Activated T-helper 1 cell treated with anti-CD3 and anti-CD28 coated beads, Interleukin-12 subunit alpha, Interleukin-12 subunit beta, Interleukin-2, Interleukin-4 antibody, amounts not matched to agents 30 ng/mL and 10 ng/mL and 1 ng/mL, durations not matched to agents 14 hours and 24 hours and 36 hours (primary cell): ENCODE measurements around the gene PLEKHG4B. TPM values are rescaled to one million over a fixed set of nuclear protein-coding genes. Genes with fewer than 3 reads are reported as not detected.
"Not testable (repeated sequence)": the region's sequence is repeated elsewhere in the genome, so short reads cannot be mapped to it uniquely, and the experiment has no call there.

ENCODE experiments used
- DNase-seq: peaks from one replicate; pipeline ENCODE4 v3.0.0; 2021; ENCODE audit warnings: low spot score
- H3K27ac Mint-ChIP-seq: one replicate; pipeline ENCODE4 v1.8.0; 2021; ENCODE audit warnings: mild to moderate bottlenecking, mixed read lengths
- H3K27me3 Mint-ChIP-seq: one replicate; pipeline ENCODE4 v1.8.0; 2022; ENCODE audit warnings: mild to moderate bottlenecking, moderate library complexity, mixed read lengths; ENCODE audit not compliant: insufficient read depth
- H3K36me3 Mint-ChIP-seq: one replicate; pipeline ENCODE4 v1.8.0; 2021; ENCODE audit warnings: low read depth, mixed read lengths
- H3K4me1 Mint-ChIP-seq: one replicate; pipeline ENCODE4 v1.8.0; 2021; ENCODE audit warnings: low read depth, mixed read lengths
- H3K4me3 Mint-ChIP-seq: one replicate; pipeline ENCODE4 v1.8.0; 2021; ENCODE audit warnings: mild to moderate bottlenecking, moderate library complexity, mixed read lengths
- H3K9me3 Mint-ChIP-seq: one replicate; pipeline ENCODE4 v1.8.0; 2021; ENCODE audit warnings: mixed read lengths
- intact Hi-C: fragments of 100-400 bp; cut with micrococcal nuclease; formaldehyde crosslinking; loops from one replicate; pipeline ENCODE4 v1.15.1; 2024
- total RNA-seq: library from RNA; stranded (reverse); gene quantifications from 2 replicates; pipeline ENCODE4 v1.2.3, GENCODE V29; 2022

Gene PLEKHG4B
- total RNA-seq, 1 donor from 2014 or later, result not detected

DNA sequence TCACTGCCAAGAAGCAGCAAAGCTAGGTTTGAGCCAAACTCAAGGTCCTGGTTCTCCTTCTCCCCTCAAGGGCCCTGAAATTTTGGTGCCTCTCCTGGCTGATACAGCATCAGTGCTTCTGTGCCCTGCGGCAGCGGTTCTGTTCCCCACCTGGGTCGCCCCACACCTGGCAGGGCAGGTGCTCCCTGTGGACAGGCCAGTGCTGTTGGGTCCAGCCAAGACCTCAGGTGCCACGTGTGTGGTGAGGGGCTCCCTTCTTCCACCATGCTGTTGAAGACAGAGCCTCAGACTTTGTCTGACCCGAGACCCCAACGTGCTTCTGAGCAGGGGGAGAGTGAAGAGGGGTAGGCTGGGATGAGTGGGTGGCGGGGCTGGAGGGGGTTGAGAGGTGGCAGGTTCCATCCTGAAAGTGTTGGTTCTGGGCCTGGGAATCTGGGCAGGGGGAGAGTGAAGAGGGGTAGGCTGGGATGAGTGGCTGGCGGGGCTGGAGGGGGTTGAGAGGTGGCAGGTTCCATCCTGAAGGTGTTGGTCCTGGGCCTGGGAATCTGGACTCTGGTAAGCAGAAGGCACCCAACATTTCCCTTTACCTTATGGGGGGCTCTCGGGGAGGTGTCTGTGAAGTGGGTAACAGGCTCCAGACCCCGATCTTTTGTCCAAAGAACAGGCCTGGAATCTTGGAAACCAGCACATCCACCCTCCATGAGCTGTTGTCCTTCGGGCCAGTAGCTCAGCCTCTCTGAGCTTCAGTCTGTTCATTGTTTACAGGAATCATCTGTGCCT is 2.3 kb downstream of the PLEKHG4B start:
- intact Hi-C loops, result no loop called here
- H3K4me3 Mint-ChIP-seq, result no peak overlapping the region
- no peaks in the 10 kb centered on the region for H3K4me1 Mint-ChIP-seq
- no peaks in the 10 kb centered on the region for H3K36me3 Mint-ChIP-seq
- H3K27ac Mint-ChIP-seq, result no peak overlapping the region
- peaks cover 31% of the 10 kb centered on the region for H3K27me3 Mint-ChIP-seq
- H3K9me3 Mint-ChIP-seq, result no peaks in the 10 kb centered on the region
- no peak for DNase-seq

DNA sequence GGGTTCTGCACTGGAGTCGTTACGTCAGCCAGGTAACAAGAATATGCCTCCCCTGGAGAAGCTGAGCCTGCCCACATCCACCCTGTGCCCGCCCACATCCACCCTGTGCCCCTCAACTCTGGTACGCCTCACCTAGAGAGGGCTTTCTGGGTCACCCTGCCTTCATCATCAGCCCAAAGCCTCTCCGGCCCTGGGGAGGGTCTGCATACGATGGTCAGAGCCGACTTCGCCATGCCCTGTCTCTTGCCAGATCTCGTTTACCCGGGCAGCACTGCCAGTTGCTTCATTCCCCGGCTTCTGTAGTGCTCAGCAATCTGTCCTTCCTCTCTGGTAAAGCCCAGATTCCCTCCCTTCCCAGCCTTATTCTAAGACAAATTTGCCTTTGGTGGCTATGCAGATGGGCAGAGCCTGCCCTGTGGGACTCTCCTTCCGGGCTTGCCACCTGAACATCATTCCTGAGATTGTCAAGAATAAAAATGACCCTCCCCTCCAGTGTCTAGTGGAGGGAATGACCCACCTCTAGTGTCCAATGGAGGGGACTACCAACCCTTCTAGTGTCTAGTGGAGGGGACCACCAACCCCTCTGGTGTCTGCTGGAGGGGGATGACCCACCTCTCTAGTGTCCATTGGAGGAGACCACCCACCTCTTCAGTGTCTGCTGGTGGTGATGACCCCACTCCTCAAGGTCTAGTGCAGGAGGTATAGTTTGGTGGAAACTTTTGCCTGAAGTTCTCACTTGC is 3.4 kb downstream of the PLEKHG4B start:
- no peaks in the 10 kb centered on the region for H3K9me3 Mint-ChIP-seq
- no peak for DNase-seq
- H3K27me3 Mint-ChIP-seq, result peaks cover 32% of the 10 kb centered on the region
- no peaks in the 10 kb centered on the region for H3K4me1 Mint-ChIP-seq
- no peak overlapping the region for H3K4me3 Mint-ChIP-seq
- no peak overlapping the region for H3K27ac Mint-ChIP-seq
- no peaks in the 10 kb centered on the region for H3K36me3 Mint-ChIP-seq
- intact Hi-C loops, result no loop called here

DNA sequence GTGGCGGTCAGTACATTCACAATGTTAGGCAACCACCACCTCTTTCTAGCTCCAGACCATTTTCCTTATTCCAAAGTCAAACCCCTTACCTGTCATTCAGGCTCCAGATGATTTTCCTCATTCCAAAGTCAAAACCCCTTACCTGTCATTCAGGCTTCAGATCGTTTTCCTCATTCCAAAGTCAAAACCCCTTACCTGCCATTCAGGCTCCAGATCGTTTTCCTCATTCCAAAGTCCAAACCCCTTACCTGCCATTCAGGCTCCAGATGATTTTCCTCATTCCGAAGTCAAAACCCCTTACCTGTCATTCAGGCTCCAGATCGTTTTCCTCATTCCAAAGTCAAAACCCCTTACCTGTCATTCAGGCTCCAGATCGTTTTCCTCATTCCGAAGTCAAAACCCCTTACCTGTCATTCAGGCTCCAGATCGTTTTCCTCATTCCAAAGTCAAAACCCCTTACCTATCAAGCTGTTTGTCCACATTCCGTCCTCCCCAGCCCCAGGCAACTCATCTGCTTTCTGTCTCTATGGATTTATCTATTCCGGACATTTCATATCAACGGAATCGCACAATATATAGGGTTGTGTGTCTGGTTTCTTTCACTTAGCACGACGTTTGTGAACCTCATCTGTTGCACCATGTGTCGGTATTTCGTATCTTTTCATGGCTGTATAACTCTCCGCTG is 5.2 kb downstream of the PLEKHG4B start:
- no peak overlapping the region for H3K27ac Mint-ChIP-seq
- no peak overlapping the region for H3K4me3 Mint-ChIP-seq
- DNase-seq, result no peak
- intact Hi-C loops, result no loop called here
- H3K4me1 Mint-ChIP-seq, result no peaks in the 10 kb centered on the region
- no peaks in the 10 kb centered on the region for H3K36me3 Mint-ChIP-seq
- H3K27me3 Mint-ChIP-seq, result peaks cover 20% of the 10 kb centered on the region
- H3K9me3 Mint-ChIP-seq, result no peaks in the 10 kb centered on the region

DNA sequence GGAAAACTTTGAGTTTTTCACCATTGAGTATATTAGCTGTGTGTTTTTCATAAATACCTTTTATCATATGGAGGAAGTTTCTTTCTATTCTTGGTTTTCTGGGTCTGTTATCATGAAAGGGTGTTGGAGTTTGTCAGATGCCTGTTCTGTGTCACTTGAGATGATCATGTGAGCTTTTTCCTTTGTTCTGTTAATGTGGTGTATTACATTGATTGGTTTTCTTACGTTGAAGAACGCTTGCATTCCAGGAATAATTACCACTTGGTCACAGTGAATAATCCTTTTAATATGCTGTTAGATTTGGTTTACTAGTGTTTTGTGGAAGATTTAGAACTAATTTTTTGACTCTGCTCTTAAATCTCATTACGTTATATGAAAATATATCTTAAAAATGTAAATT is 7.8 kb downstream of the PLEKHG4B start:
- Mint-ChIP-seq H3K9me3 (no peaks in the 10 kb centered on the region), H3K4me3 (no peak overlapping the region), H3K27me3 (peaks cover 11% of the 10 kb centered on the region), H3K27ac (no peak overlapping the region), H3K36me3 (no peaks in the 10 kb centered on the region), H3K4me1 (no peaks in the 10 kb centered on the region)
- no peak for DNase-seq
- intact Hi-C loops, result no loop called here

DNA sequence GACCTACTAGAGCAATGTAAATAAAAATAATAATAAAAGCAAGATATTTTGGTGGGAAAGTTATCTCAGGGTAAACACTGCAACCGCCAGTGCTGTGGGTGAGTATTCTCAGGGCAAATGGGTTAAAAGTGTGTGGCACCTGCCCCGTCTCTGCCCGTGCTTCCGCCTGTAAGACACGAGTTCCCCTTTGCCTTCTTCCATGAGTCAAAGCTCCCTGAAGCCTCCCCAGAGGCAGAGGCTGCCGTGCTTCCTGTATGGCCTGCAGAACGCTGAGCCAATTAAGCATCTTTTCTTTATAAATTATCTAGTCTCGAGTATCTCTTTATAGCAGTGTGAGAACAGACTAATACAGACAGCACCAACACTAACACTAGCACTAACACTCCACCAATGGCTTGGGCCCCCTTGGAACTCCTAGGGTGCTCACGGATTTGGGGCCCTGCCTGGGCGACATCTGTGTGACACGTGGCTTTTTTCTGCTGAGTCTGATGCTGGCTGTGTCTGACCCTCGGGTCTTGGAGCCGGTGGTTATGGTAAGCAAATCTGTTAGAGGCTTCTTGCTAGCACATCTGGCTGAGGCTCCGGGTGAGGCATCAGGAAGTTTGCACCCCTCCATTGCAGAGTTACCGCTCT is 10.6 kb downstream of the PLEKHG4B start:
- intact Hi-C loops, result no loop called here
- Mint-ChIP-seq H3K27me3 (peaks cover 9% of the 10 kb centered on the region), H3K4me1 (no peaks in the 10 kb centered on the region), H3K36me3 (no peaks in the 10 kb centered on the region), H3K9me3 (no peaks in the 10 kb centered on the region), H3K27ac (no peak overlapping the region), H3K4me3 (no peak overlapping the region)
- DNase-seq, result no peak

DNA sequence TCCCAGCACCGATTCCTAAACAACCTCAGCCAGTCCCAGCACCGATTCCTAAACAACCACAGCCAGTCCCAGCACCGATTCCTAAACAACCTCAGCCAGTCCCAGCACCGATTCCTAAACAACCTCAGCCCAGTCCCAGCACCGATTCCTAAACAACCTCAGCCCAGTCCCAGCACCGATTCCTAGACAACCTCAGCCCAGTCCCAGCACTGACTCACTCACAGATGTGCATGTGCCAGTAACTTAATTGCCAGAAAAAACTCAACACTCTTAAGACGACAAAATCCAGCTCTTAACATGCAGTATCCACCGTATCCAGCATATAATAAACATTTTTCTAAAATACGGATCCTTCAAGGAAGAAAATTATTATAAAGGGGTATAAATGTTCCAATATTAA is 12.1 kb downstream of the PLEKHG4B start:
- H3K9me3 Mint-ChIP-seq, H3K36me3 Mint-ChIP-seq, intact Hi-C loops, H3K4me1 Mint-ChIP-seq, H3K27me3 Mint-ChIP-seq, H3K4me3 Mint-ChIP-seq, DNase-seq, H3K27ac Mint-ChIP-seq: not testable (repeated sequence)

DNA sequence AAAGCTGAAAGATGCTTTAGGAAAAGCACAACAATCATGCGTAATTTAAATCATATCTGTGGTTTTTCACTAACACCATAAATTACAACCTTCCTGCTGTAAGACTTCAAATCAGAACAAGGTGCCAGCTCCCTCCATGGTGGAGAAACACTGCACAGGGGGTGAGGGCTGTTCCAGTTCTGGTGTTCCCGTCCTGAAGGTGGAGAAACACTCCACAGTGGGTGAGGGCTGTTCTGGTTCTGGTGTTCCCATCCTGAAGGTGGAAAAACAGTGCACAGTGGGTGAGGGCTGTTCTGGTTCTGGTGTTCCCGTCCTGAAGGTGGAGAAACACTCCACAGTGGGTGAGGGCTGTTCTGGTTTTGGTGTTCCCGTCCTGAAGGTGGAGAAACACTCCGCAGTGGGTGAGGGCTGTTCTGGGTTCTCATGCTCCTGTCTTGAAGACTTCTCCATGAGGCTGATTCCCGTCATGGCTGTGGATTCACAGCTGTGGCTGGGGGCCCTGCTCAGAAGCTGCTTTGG is 12.9 kb downstream of the PLEKHG4B start:
- intact Hi-C loops, result no loop called here
- Mint-ChIP-seq H3K4me1 (no peaks in the 10 kb centered on the region), H3K4me3 (no peak overlapping the region), H3K9me3 (no peaks in the 10 kb centered on the region), H3K27ac (no peak overlapping the region), H3K27me3 (peaks cover 6% of the 10 kb centered on the region), H3K36me3 (no peaks in the 10 kb centered on the region)
- DNase-seq, result no peak

DNA sequence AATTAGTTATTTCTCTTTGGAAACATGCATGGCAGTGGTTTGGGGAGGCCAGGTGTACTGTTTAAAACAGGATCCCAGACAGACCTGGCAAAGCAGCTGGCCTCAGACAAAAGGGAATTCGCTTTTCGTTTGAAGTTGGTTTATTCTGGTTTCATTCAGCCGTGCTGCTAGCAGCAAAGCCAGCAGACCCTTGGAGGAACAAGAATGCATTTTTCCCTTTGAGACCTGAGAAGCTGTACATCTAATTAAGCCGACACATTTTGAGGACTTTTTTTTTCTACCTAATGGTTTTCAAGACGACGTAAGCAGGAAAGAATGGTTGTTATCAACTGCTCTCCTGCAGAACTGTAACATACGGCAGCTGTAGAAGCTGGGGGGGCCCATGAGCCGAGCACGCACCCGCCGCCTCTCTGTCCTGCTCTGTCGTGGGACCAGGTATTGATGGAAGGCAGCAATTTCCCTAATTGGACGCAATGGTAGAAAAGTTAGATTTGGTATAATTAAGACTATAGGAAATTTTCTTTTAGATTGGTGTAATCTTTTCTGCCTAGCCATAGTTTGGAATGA is 13.6 kb downstream of the PLEKHG4B start:
- no peak overlapping the region for H3K4me3 Mint-ChIP-seq
- DNase-seq, result no peak
- no peaks in the 10 kb centered on the region for H3K36me3 Mint-ChIP-seq
- H3K4me1 Mint-ChIP-seq, result no peaks in the 10 kb centered on the region
- H3K27me3 Mint-ChIP-seq, result peaks cover 5% of the 10 kb centered on the region
- no peak overlapping the region for H3K27ac Mint-ChIP-seq
- H3K9me3 Mint-ChIP-seq, result peaks cover 3% of the 10 kb centered on the region
- intact Hi-C loops, result no loop called here

DNA sequence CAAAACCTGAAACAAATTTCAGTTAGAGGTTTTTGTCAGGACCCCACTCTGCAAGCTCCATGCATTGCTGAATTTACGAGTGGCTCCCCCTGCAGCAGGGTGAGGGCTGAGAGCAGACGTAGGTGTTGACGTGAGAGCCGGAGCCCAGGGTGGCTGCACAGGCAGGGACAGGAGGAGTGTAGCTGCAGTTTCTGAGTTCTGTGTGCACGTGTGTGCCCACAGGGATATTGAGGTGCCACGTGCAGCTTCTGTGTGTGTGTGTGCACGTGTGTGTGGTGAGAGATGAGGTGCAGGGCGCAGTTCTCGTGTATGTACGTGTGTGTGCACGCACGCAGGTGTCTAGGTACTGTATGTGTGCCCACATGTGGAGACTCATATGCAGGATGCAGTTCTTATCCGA is 14.6 kb downstream of the PLEKHG4B start:
- no peak overlapping the region for H3K27ac Mint-ChIP-seq
- no peaks in the 10 kb centered on the region for H3K4me1 Mint-ChIP-seq
- peaks cover 3% of the 10 kb centered on the region for H3K9me3 Mint-ChIP-seq
- no peaks in the 10 kb centered on the region for H3K36me3 Mint-ChIP-seq
- intact Hi-C loops, result no loop called here
- H3K4me3 Mint-ChIP-seq, result no peak overlapping the region
- peaks cover 5% of the 10 kb centered on the region for H3K27me3 Mint-ChIP-seq
- DNase-seq, result no peak

DNA sequence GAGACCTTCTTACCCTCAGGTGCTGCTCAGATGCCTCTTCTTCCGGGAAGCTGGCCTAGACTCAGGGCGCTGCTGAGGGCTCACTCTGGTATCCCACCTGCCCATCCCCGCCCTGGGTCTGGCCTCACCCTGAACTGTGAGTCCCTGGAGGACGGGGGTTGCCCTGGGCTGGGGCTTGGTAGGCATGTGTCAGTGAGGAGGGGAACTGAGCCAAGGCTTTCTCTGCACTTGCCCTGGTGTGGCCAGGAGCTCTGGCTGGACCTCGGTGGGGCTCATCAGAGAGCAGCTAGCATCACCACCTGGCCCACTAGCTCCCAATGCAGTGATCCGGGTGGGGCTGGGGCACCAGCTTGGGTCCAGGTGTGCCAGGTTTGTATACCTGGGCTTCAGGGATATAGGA is 15.6 kb downstream of the PLEKHG4B start:
- H3K4me1 Mint-ChIP-seq, result no peaks in the 10 kb centered on the region
- no peak overlapping the region for H3K27ac Mint-ChIP-seq
- H3K9me3 Mint-ChIP-seq, result peaks cover 3% of the 10 kb centered on the region
- H3K4me3 Mint-ChIP-seq, result no peak overlapping the region
- peaks cover 3% of the 10 kb centered on the region for H3K27me3 Mint-ChIP-seq
- intact Hi-C loops, result no loop called here
- no peak for DNase-seq
- no peaks in the 10 kb centered on the region for H3K36me3 Mint-ChIP-seq

DNA sequence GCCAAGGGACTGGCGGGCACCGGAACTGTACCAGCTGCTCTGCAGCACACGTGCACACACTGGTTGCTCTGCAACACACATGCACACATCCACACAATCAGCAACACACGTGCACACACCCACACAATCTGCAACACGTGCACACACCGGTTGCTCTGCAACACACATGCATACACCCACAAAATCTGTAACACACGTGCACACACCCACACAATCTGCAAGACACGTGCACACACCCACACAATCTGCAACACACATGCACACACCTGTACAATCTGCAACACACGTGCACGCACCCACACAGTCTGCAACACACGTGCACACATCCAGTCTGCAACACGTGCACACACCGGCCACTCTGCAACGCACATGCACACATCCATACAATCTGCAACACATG is 17.9 kb downstream of the PLEKHG4B start:
- no peaks in the 10 kb centered on the region for H3K36me3 Mint-ChIP-seq
- H3K9me3 Mint-ChIP-seq, result peaks cover 3% of the 10 kb centered on the region
- peaks cover 2% of the 10 kb centered on the region for H3K27me3 Mint-ChIP-seq
- no peak for DNase-seq
- H3K27ac Mint-ChIP-seq, result no peak overlapping the region
- no peaks in the 10 kb centered on the region for H3K4me1 Mint-ChIP-seq
- intact Hi-C loops, result no loop called here
- H3K4me3 Mint-ChIP-seq, result no peak overlapping the region

DNA sequence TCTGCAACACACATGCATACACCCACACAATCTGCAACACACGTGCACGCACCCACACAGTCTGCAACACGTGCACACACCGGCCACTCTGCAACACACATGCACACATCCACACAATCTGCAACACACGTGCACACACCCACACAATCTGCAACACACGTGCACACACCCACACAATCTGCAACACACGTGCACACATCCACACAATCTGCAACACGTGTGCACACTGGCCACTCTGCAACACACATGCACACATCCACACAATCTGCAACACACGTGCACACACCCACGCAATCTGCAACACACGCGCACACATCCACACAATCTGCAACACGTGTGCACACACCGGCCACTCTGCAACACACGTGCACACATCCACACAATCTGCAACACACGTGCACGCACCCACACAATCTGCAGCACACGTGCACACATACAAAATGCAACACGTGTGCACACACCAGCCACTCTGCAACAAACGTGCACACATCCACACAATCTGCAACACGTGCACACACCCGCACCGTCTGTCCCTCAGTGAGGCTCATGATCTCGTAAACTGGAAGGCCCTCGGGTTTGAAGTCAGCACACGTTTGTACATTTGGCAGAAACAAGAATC is 18.4 kb downstream of the PLEKHG4B start:
- Mint-ChIP-seq H3K4me3 (no peak overlapping the region), H3K27me3 (peaks cover 2% of the 10 kb centered on the region), H3K27ac (no peak overlapping the region), H3K4me1 (no peaks in the 10 kb centered on the region), H3K36me3 (no peaks in the 10 kb centered on the region), H3K9me3 (peaks cover 3% of the 10 kb centered on the region)
- intact Hi-C loops, result no loop called here
- no peak for DNase-seq
